GM19468 (cell line): ENCODE results near the gene HHIPL1.
"Not testable (repeated sequence)": the region's sequence is repeated elsewhere in the genome, so short reads cannot be mapped to it uniquely, and the experiment has no call there.

Experiments used
- ATAC-seq: cut with Tn5 transposase; IDR thresholded peaks from one replicate; pipeline ENCODE4 v1.9.1; 2021; ENCODE audit warnings: mild to moderate bottlenecking, moderate library complexity, moderate number of reproducible peaks; ENCODE audit not compliant: unreplicated experiment; ENCODE audit errors: extremely low read depth

Gene HHIPL1

GRCh38 chr14:99656171-99656570 lies 11.2 kb downstream of the HHIPL1 start:
- ATAC-seq = no peak

GRCh38 chr14:99657645-99658155 lies 12.8 kb downstream of the HHIPL1 start:
- no peak for ATAC-seq

- ATAC-seq = no peak
Measured at GRCh38 chr14:99658218-99658845, 13.4 kb downstream of the HHIPL1 start.

- ATAC-seq = no peak
Measured at GRCh38 chr14:99659333-99659741, 14.4 kb downstream of the HHIPL1 start.

DNA sequence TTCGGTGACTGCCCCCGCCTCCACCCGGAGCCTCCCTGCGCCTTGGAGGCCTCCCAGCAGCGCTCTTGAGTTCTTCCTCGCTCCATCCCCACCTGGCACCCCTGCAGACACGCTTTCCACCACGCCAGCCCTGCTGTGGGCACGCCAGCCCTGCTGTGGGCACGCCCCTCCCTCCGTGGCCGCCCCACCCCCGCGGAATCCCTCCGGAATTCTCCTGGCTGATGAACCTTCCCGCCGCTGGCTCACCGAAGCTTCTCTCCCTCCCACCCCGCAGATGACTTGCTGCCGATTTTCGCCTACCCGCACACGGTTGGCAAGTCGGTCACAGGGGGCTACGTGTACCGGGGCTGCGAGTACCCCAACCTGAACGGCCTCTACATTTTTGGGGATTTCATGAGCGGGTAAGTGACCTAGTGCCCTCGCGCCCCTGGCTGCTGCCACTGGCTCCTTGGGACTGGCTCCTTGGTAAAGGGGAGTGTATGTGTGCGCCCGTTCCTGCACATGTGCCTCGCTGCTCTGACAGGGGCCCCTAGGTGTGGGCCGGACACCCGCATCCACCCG lies 15.2 kb downstream of the HHIPL1 start:
- ATAC-seq = no peak

DNA sequence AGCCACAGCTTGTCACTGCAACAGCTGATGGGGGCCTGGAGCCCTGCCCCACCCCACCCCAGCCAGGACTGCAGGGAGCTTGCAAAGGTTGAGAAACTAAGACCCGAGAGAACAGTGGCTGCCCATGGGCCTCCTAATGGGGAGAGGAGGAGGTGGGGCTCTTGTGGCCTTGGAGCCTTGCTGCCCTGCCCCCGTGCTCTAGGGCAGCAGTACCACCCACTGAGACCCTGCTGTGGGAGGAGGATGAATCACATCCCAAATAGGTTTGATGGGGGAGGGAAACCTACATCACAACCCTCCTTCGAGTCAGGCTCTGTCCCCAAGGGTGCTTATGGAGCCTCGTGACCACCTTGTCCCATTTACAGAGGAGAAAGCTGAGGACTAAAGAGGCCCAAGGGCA lies 15.9 kb downstream of the HHIPL1 start:
- no peak for ATAC-seq

DNA sequence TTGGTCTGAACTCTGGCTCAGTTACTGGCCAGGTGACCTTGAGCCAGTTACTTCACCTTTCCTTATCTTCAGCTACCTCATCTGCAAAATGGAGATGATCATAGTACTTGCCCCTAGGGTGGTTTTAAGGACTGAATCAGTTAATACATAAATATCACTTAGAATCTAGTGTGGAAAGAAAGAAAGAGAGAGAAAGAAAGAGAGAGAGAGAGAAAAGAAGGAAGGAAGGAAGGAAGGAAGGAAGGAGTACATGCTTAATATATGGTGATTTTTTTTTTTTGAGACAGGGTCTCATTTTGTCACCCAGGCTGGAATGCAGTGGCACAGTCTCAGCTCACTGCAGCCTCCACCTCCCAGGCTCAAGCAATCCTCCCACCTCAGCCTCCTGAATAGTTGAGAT lies 16.3 kb downstream of the HHIPL1 start:
- ATAC-seq = not testable (repeated sequence)

DNA sequence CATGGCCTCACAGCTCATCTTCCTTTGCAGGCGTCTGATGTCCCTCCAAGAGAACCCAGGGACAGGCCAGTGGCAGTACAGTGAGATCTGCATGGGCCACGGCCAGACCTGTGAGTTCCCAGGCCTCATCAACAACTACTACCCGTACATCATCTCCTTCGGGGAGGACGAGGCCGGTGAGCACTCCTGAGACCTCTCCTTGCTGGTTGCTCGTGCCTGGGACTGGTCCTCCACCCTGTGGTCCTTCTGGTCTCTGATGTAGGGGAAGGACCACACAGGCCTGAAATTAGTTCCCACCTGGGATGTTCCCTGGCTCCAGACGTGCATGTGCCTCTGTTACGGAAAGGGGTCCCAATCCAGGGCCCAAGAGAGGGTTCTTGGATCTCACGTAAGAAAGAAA lies 17.9 kb downstream of the HHIPL1 start:
- ATAC-seq = no peak

GRCh38 chr14:99663386-99664057 lies 18.6 kb downstream of the HHIPL1 start:
- ATAC-seq = no peak

DNA sequence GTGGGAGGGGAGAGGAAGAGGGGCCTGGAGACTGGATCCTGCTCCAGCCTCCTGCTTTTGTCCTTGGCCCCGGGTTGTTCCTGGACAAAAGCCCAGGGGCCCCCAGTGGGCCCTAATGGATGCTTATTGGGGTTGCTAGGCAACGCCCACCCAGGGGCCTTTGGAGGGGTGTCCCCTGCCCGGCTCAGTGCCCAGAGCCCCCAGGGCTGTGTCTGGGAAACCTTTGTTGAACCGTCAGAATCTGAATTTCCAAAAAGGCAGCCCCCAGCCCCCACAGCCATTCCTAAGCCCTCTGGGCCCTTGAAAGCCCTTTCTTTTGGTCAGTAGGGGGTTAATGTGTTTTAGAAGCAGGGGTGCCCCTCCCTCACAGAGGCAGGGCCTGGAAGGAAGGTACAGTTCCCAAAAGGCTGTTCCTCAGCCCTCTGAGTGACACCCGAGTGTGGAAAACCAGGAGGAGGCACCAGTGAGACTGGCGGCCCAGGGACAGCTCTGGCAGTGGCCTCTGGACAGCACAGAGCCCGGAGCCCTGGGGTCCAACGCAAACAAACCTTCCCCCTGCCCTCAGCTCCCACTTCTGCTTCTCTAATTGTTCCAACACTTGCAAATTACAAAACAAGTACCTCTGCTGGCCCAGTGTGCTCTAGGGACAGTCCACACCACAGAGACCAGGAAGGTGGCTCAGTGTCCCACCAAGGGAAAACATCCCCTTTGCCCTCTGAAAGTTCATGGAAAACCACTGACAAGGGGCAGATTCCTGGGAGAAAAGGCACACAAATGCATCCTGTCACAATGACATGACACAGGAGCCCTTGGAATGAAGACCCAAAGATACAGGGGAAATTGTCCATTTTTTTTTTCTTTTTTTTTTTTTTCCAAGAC lies 19.4 kb downstream of the HHIPL1 start:
- no peak for ATAC-seq

- no peak for ATAC-seq
Measured at GRCh38 chr14:99664937-99665273, 20.0 kb downstream of the HHIPL1 start.

DNA sequence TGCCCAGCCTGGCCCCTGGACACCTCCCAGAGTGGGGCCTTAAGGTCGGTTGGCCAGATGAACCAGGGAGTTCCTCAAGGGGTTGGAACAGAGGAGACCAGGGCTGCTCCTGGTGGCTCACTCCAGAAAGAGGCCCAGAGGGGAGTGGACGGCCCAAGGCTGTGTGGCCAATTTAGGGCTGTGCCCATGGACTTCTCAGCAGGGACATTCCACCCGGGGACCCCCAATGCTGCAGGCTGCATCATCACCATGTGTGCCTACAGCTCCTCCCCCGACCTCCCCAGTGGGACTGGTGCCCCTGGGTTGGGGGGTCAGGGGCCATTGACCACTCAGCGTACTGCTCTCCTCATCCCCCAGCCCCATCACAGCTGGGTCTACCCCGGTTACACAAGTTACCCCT lies 21.6 kb downstream of the HHIPL1 start:
- no peak for ATAC-seq

DNA sequence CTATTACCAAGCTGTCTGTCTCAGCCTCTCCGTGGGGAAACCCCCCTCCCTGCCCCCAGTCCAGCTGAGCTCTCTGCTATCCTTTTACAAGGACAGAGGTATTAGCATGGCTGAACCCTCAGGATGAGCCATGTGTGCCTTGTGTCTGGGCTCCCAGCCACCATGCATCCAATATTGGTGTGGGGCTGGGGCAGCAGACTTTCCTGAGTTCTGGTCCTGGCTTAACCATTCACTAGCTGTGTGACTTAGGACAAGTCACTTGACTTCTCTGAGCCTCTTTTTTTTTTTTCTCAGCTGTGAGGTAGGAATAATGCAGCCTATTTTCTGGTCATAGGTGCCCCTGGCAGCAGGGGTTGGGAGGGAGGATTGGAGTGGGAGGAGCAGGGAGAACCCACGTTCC lies 22.1 kb downstream of the HHIPL1 start:
- ATAC-seq = no peak

DNA sequence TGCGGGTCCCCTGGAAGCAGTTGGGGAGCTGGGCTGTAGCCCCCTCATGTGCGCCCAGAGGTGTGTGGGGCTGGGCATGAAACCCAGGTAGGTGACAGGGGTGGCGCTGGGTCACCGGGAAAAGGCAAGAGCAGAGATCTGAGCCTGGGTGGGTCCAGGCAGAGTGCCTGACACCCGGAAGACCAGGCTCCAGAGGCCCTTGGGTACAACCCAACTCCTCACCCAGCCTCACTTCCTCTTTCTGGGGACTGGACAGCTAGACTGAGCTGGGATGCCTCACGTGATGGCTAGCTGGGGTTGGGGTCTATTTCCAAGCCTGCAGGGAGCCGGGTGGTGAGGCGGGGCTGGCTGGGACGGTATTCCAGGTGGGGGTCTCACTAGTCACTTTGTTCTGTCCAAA lies 22.9 kb downstream of the HHIPL1 start:
- no peak for ATAC-seq

DNA sequence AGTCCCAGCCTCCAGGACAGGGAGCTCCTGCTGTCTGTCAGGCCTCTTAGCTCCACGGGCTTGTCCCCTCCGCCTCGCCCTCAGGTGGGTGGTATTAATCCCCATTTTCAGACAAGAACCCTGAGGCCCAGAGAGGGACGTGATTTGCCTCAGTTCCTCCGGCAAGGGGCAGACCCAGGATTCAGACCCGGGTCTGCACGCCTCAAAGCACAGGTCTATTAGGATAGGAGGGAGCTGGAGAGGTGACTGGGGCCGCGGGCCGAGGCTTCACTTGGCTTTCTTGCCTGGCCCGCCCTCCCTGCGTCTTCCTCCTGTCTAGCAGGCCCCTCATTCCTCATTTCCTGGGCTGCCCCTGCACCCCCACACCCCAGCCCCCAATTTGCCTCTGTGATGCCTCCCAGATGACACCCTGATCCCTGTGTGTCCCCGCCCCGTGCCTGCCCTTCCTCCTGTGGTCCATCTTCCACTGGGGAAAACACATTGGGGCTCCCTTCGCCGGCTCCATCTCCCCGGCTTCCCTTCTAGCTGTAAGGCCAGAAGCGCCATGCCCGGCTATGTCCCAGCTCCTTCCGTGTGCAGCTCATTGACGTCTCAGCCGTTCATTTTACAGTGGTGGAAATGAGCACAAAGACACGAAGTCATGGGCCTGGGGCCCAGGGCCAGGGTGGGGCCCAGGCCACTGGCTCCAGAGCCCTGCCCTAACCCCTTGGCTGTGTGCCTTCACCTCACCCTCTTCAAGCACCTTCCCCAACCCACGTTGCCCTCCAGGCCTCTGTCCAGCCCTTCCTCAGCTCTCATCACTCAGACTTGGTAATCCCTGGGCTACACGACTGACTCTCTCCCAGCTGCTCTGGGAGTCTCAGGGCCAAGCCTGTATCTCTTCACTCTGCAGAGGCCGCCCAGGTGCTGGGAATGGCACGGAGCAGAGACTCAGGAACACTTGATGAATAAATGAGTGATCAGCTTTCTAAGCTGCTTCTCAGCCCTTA lies 23.7 kb downstream of the HHIPL1 start:
- ATAC-seq = no peak

DNA sequence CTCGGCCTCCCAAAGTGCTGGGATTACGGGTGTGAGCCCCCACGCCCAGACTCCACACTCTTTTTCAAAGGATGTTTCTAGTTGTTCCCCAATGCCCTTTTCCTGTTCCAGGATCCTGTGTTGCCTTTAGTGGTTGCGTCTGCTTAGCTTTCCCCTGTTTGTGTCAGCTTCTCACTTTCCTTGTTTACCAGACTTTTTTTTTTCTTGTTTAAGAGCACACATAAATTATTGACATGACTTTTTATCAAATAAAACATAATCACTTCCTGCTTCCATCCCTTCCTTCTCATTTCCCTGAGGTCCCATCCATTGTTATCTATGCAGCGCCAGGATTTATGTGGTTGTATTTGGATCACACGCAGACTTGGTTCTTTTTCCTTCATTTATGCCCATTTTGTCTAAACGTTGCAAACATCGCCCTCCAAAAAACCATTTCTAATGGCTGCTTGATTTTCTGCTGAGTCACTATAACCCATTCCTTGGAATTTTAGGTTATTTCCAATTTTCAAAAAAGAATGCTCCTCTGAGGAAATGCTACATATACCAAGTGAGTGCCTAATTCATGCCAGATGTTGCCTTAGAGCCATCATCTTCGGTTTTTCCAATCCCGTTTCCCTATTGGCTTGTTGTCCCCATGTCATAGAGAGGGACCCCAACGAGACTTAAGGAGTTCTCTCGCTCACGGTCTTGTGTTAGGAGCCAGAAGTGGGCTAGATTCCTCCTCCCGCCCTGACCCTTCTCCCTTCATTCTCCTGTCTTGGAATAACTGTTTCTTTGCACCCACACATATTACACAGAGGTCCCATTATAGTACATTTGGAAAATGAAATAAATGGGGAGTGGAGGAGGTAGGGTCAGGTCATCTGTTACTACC lies 25.7 kb downstream of the HHIPL1 start:
- ATAC-seq = no peak

GRCh38 chr14:99671235-99672224 lies 26.6 kb downstream of the HHIPL1 start:
- ATAC-seq = no peak
